CD4-positive, alpha-beta T cell (primary cell): ENCODE results near the gene PARD3B. TPM values are rescaled to one million over a fixed set of nuclear protein-coding genes. Genes with fewer than 3 reads are reported as not detected.

Source experiments
- ATAC-seq: fragments of 200-7000 bp; cut with Tn5 transposase; one replicate; pipeline ENCODE4 v1.10.0; 2022; ENCODE audit warnings: mild to moderate bottlenecking; ENCODE audit not compliant: poor library complexity
- CTCF ChIA-PET: fragments of 350-600 bp; sonication (Branson Sonifier 250); formaldehyde crosslinking; loops from one replicate; lab custom pipeline; 2021; ENCODE audit warnings: antibody characterized with exemption, inconsistent platforms; lab: Charles Lee
- POLR2A ChIA-PET: fragments of 350-600 bp; sonication (Branson Sonifier 250); formaldehyde crosslinking; loops from one replicate; lab custom pipeline; 2021; ENCODE audit warnings: antibody characterized with exemption, inconsistent platforms; lab: Charles Lee
- DNase-seq, 14 experiments: peaks; one replicate each; pipeline ENCODE4 v3.0.0-alpha.2; 2013 to 2020; ENCODE audit warnings: mixed read lengths in 2 of 14
- H3K27ac ChIP-seq, 2 donors: one replicate each; pipeline versions ENCODE4 v1.5.1 to v1.7.0; 2013; ENCODE audit warnings: low read length in 2 of 2, low read depth in 1 of 2, mild to moderate bottlenecking in 1 of 2
- H3K27me3 ChIP-seq, 2 experiments: 1 replicate in 1 of 2; 2 replicates in 1 of 2; pipeline versions ENCODE4 v1.6.1 to v1.7.0; 2013; ENCODE audit warnings: low read length in 2 of 2, control low read depth in 1 of 2, mild to moderate bottlenecking in 1 of 2, moderate library complexity in 1 of 2; ENCODE audit not compliant: insufficient read depth in 2 of 2, control insufficient read depth in 1 of 2
- H3K36me3 ChIP-seq: one replicate; pipeline ENCODE4 v1.6.1; 2013; ENCODE audit warnings: low read length, control low read depth; ENCODE audit not compliant: insufficient read depth
- H3K4me1 ChIP-seq: one replicate; pipeline ENCODE4 v1.6.1; 2013; ENCODE audit warnings: low read length, control low read depth; ENCODE audit not compliant: insufficient read depth
- H3K4me3 ChIP-seq: one replicate; pipeline ENCODE4 v1.5.1; 2013; ENCODE audit warnings: mild to moderate bottlenecking, low read length, moderate library complexity
- H3K9me3 ChIP-seq, 2 experiments: 1 replicate in 1 of 2; 2 replicates in 1 of 2; pipeline versions ENCODE4 v1.6.1 to v1.7.0; 2013; ENCODE audit warnings: low read length in 2 of 2, mild to moderate bottlenecking in 2 of 2, control low read depth in 1 of 2, moderate library complexity in 1 of 2; ENCODE audit not compliant: control insufficient read depth in 1 of 2, insufficient read depth in 1 of 2
- H3K27ac Mint-ChIP-seq: one replicate; pipeline ENCODE4 v1.8.0; 2020; ENCODE audit warnings: mixed read lengths
- H3K27me3 Mint-ChIP-seq: one replicate; pipeline ENCODE4 v1.8.0; 2021; ENCODE audit warnings: mixed read lengths
- H3K36me3 Mint-ChIP-seq: one replicate; pipeline ENCODE4 v1.8.0; 2021; ENCODE audit warnings: low read depth, mixed read lengths
- H3K4me1 Mint-ChIP-seq: one replicate; pipeline ENCODE4 v1.8.0; 2021; ENCODE audit warnings: low read depth, mixed read lengths
- H3K4me3 Mint-ChIP-seq: one replicate; pipeline ENCODE4 v1.8.0; 2020; ENCODE audit warnings: mild to moderate bottlenecking, mixed read lengths
- H3K9me3 Mint-ChIP-seq: one replicate; pipeline ENCODE4 v1.8.0; 2020; ENCODE audit warnings: mixed read lengths
- CTCF ChIP-seq: fragments of 200-600 bp; IDR thresholded peaks from one replicate; pipeline ENCODE4 v1.8.0; 2022; ENCODE audit warnings: antibody characterized with exemption, mild to moderate bottlenecking
- intact Hi-C, 2 experiments: fragments of 100-400 bp; cut with DNase I in 1 of 2; cut with micrococcal nuclease in 1 of 2; formaldehyde crosslinking; loops; one replicate each; pipeline versions ENCODE4 v1.15.1 to v1.9.0; 2023 to 2025; cut with DNase I, micrococcal nuclease
- total RNA-seq, 174 experiments: library from RNA in 2 of 174; stranded (reverse) in 2 of 174; gene quantifications; one replicate each; pipeline ENCODE4 v1.2.3 and lab custom pipeline; 2021 to 2026

PARD3B gene
- total RNA-seq, 2 experiments from 2014 or later, result 0.87 to 1.9 TPM

GRCh38 chr2:205011031-205011430 lies 465.8 kb downstream of the PARD3B start:
- no peak for TF ChIP-seq CTCF
- CTCF ChIA-PET, result no interaction called here

GRCh38 chr2:205012961-205013360 lies 467.7 kb downstream of the PARD3B start:
- Mint-ChIP-seq H3K4me1 (peaks cover 10% of the 10 kb centered on the region), H3K9me3 (no peaks in the 10 kb centered on the region), H3K36me3 (no peaks in the 10 kb centered on the region), H3K27me3 (no peaks in the 10 kb centered on the region), H3K27ac (no peak overlapping the region), H3K4me3 (no peak overlapping the region)
- H3K27me3 ChIP-seq, result no peaks in the 10 kb centered on the region
- ATAC-seq (no peak), DNase-seq (no peak)
- H3K36me3 ChIP-seq, result no peaks in the 10 kb centered on the region
- H3K4me1 ChIP-seq, result no peaks in the 10 kb centered on the region
- no peaks in the 10 kb centered on the region for H3K9me3 ChIP-seq
- ChIA-PET POLR2A (interaction anchor here (0.7 kb wide), 1 partner anchor 131 kb away, joined by 3 read pairs; no protein-coding TSS in a partner anchor), CTCF (no interaction called here)
- intact Hi-C loops, result no loop called here
- TF ChIP-seq CTCF, result no peak
- H3K4me3 ChIP-seq, result no peak overlapping the region
- H3K27ac ChIP-seq, result no peak overlapping the region

More at GRCh38 chr2:205011031-205011430, 465.8 kb downstream of the PARD3B start:
- Histone ChIP-seq H3K4me3 (no peak overlapping the region), H3K4me1 (no peaks in the 10 kb centered on the region), H3K9me3 (no peaks in the 10 kb centered on the region), H3K27me3 (no peaks in the 10 kb centered on the region), H3K36me3 (no peaks in the 10 kb centered on the region), H3K27ac (no peak overlapping the region)
- peaks cover 3% of the 10 kb centered on the region for H3K9me3 Mint-ChIP-seq
- POLR2A ChIA-PET, result interaction anchor here (0.8 to 1.2 kb wide), 2 partner anchors 40 to 44 kb away, joined by 3 to 4 read pairs; no protein-coding TSS in a partner anchor
- H3K27me3 Mint-ChIP-seq, result no peaks in the 10 kb centered on the region
- ATAC-seq, result no peak
- DNase-seq, result no peak
- H3K4me3 Mint-ChIP-seq, result no peak overlapping the region
- no peaks in the 10 kb centered on the region for H3K36me3 Mint-ChIP-seq
- H3K4me1 Mint-ChIP-seq, result peaks cover 16% of the 10 kb centered on the region
- H3K27ac Mint-ChIP-seq, result no peak overlapping the region
- intact Hi-C loops, result no loop called here

- ChIA-PET CTCF (no interaction called here), POLR2A (no interaction called here)
- no peaks in the 10 kb centered on the region for H3K36me3 ChIP-seq
- no peak overlapping the region for H3K4me3 Mint-ChIP-seq
- H3K27ac ChIP-seq, result no peak overlapping the region
- H3K27me3 Mint-ChIP-seq, result no peaks in the 10 kb centered on the region
- H3K9me3 ChIP-seq, result no peaks in the 10 kb centered on the region
- H3K4me3 ChIP-seq, result no peak overlapping the region
- H3K27me3 ChIP-seq, result no peaks in the 10 kb centered on the region
- no peaks in the 10 kb centered on the region for H3K4me1 ChIP-seq
- intact Hi-C loops, result no loop called here
- H3K4me1 Mint-ChIP-seq, result peaks cover 10% of the 10 kb centered on the region
- H3K9me3 Mint-ChIP-seq, result no peaks in the 10 kb centered on the region
- H3K27ac Mint-ChIP-seq, result no peak overlapping the region
- no peak for ATAC-seq
- no peaks in the 10 kb centered on the region for H3K36me3 Mint-ChIP-seq
- DNase-seq, result no peak
- TF ChIP-seq CTCF, result no peak
Observed at GRCh38 chr2:205013586-205013985, 468.3 kb downstream of the PARD3B start.
